Stimulated activated CD8-positive, alpha-beta memory T cell treated with anti-CD3 and anti-CD28 coated beads, Interleukin-2, amount 100 ng/mL, for 1 hour (primary cell): Measurements from ENCODE around the gene LCN15.
"Not testable (repeated sequence)": the region's sequence is repeated elsewhere in the genome, so short reads cannot be mapped to it uniquely, and the experiment has no call there.

Experiments used
- DNase-seq, 2 donors: peaks; one replicate each; pipeline ENCODE4 v3.0.0-alpha.2; 2020; ENCODE audit warnings: low read depth in 2 of 2

LCN15 gene

DNA sequence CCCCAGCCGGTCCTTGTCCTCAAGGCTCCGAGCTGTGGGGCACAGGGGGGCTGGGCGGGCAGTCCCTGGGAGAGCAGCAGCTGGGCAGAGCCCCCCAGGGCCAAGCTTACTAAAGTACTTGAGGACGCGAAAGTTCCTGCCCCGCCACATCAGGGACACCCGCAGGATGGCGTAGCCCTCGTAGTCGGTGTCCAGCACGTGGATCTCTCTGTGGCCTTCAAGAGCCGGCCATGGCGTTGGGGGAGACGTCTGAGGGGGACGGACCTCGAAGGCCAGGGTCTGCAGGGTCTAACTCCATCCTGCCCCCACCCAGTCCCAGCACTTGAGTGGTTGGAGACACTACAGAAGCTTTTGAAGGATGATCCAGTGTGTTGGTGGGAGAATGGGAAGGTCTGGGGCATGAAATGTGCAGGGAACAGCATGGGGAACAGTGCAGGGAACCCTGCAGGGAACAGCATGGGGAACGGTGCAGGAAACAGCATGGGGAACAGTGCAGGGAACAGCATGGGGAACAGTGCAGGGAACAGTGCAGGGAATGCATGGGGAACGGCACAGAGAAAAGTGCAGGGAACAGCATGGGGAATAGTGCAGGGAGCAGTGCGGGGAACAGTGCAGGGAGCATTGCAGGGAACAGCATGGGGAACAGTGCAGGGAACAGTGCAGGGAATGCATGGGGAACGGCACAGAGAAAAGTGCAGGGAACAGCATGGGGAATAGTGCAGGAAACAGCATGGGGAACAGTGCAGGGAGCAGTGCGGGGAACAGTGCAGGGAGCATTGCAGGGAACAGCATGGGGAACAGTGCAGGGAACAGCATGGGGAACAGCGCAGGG, 8.8 kb downstream of the LCN15 start:
- DNase-seq = not testable (repeated sequence)

DNA sequence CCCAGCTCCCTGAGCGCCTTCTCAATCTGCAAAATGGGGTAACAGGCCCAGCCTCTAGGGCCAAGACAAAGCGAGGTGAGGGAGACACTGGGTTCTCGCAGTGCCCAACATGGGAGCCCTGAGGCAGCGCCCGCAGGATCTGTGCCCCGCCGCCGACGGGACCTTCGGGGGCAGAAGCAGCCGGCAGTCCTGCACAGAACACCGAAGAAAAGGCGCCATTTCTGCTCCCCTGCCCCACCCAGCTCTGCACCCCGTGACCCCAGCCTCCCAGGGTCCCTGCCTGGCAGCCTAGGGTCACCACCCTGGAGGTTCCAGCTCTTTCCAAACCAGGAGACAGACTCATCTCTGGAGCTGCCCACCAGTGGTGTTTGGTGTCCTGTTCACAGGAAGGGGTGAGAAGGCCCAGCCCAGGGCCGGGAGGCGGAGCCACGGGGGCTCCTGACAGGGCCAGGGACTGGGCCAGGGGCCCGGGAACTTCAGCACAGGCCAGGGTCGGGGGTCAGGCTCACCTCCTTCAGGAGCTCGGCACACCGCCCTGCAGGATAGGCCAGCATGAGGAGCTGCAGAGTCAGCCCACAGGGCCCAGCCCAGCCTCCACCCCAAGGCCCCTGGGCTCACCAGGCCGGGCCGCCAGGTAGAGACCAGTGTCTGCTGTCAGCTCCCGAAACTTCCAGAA, 9.6 kb downstream of the LCN15 start:
- no peak for DNase-seq

DNA sequence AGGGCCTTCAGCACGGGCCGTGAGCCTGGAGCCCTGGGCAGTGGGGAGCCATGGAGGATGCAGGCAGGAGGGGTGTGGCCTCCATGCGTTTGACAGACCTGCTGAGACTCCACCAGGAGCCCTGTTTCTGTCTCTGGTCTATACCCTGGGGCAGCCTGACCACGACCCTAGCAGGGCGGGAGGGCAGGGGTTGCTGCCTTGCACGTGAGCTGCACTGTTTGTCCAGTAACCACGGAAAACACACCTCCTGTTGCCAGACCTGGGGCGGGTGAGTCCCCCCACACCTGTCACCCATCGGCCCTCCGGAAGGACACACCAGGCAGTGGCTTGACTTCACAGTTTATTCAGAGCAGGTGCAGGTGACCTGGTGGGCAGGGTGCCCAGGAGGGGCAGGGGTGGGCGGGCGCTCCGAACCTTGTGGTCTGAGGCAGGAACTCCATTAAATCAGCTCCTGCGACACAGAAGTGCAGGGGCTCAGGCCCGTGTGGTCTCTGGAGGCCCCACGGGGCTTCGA, 10.2 kb downstream of the LCN15 start:
- DNase-seq = no peak

DNA sequence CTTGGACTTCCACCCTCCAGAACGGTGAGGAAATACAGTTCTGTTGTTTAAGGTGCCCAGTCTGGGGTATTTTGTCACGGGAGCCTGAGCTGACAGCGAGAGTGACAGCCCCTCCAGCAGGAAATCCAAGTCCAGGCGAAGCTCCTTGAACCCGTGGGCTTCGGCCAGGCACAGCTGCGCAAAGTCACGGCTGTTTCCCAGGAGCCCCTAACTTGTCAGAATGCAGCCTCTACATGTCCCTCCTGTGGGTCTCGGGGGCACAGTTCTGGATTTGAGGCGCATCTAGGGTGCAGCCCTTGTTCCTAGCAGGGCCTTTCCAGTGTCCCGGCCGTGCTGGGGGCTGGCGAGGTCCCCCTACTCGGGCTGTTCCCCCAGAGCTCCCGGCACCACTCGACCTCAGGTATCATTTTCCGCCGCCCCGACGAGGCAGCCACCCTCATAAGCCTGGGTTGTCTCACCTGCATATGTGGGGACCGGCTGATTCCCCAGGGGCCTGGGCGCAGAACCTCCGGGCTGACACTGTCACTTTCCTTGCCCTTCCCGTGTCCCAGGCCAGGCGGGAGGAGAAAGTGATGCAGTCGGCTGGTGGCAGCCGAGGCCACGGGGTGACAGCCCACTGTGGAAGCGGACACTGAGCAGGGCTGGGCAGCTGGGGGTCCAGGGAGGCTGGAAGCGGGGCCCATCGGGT, 10.8 kb downstream of the LCN15 start:
- no peak for DNase-seq

DNA sequence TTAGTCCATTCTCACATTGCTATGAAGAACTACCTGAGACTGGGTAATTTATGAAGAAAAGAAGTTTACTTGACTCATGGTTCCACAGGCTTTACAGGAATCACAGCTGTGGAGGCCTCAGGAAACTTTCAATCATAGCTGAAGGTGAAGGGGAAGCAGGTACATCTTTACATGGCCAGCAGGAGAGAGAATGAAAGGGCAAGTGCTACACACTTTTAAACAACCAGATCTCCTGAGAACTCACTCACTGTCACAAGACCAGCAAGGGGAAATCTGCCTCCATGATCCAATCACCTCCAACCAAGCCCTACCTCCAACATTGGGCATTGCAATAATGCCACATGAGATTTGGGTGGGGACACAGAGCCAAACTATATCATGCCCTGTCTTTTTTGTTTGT, 12.5 kb downstream of the LCN15 start:
- no peak for DNase-seq

DNA sequence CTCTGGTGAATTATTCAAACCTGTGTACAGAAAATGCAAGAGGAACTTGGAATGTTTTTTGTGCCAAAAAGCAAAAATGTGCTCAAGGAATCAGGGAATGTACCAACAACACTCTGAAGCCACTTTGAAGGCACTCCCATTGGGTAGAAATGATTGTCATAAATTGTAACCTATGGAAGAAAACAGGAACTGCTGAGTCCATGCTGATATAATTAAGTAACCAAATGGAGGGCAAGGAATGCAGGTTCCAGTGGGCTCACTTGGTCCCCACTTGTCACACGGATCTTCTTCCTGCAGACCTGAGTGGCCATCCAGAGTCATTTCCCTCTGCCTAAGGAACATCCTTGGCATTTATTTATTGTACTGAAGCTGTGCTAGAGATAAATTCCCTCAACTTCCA, 13.1 kb downstream of the LCN15 start:
- DNase-seq = no peak

DNA sequence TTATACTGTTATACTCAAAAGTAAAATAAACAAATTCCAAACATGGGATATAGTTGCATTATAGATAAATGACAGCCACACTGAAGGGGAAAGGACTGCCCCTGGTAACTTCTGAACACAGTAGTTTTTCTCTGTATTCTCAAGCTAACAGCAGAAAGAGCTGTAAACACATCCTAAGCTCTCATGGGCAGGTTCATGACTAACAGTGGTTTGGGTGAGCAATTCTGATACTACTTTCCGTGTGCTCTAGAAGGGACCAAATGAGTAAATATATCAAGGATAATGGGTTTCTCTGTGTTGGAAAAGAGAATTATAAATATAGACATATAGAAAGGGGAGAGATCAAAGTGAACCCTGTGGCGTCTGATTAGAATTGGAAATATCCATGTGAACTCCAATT, 13.8 kb downstream of the LCN15 start:
- DNase-seq = no peak

DNA sequence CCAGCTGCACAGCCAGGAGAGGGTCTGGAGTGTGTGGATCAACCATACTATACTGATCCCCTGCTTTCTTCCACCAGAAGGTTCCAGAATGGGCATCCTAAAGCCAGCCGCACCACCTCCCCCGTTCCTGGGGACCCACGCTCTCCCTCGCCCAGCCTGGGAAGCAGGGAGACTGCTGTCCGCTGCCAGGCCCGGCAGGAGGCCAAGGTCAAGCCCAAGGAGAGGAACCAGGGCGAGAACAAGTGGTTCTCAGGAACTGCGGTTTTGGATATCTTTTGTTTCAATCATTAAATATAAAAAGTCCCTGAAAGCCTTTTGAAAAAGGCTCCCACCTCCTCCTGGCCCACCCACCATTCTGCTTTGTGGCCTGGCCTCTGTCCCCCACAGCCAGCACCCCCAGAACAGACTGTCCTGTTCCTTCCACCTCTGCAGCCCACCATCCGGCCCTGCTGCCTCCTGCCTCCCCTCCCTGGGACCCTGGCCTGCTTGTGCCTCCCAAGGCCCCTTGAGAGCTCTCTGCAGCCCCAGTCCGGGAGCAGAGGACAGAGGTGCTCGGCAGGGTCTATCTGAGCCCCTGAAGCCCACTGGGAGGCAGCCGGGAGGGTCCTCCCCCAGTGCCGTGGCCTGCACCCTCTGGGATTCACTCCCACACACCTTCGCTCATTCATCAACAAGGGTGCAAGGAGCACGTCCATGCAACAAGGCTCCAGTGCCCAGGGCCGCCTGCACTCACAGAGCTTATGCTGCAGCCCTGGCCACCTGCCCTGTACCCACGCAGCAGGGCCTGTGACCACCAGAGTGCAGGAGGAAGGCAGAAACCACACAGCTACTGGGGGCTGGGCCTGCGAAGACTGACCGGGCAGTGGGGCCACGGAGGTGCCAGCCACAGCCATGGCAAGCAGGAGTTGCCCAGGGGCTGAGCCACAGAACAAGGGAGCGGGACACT, 15.4 kb downstream of the LCN15 start:
- DNase-seq = no peak

DNA sequence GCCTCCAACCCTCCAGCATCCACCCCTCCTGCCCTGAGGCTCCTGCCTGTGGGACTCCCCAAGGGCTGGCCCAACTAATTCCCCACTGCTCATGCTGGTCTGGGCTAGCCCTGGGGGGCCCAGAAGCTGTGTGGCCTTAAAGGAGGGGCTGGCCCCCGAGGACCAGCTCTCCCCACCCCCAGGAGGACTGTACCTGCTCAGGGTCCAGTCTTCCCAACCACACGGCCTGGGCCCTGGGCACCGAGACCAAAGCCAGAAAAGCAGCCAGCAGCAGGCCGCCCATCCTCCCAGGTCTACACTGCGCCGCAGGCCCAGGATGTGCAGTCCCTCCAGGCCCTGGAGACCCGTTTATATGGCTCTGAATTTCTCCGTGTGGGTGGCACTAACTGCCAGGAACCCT, 16.1 kb downstream of the LCN15 start, which contains the start of gene LCN6:
LCN6 (minus strand) TSS at position 325 of the 400 bp plus-strand sequence; CDS start at position 283, 42 bp downstream.
- DNase-seq = no peak

DNA sequence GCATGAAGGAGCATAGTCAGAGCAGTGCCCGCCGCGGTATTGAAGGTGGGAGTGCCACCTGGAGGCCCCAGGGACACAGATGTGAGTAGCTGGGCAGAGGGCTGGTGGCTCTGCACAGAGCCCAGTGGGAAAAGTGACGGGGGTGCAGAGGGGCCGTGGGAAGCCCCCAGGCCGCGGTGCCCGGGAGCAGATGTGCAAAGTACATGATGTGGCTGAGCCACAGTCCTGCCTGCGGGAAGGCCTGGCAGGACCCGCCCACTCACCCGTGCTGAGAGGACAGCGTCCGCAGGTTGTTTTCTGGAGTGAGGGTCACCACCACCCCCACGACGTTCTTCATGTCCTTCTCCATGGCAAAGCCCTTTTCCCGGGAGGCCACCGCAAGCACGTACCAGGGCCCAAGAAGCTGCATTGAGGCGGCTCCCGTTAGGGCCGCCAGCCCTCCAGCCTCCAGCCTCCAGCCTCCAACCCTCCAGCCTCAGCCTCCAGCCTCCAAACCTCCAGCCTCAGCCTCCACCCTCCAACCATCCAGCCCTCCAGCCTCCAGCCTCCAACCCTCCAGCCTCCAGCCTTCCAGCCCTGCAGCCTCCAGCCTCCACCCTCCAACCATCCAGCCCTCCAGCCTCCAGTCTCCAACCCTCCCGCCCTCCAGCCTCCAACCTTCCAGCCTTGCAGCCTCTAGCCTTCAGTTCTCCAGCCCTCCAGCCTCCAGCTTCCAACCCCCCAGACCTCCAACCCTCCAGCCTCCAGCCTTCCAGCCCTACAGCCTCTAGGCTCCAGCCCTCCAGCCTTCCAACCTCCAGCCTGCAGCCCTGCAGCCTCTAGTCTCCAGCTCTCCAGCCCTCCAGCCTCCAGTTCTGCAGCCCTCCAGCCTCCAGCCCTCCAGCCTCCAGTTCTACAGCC, 16.9 kb downstream of the LCN15 start:
- no peak for DNase-seq

DNA sequence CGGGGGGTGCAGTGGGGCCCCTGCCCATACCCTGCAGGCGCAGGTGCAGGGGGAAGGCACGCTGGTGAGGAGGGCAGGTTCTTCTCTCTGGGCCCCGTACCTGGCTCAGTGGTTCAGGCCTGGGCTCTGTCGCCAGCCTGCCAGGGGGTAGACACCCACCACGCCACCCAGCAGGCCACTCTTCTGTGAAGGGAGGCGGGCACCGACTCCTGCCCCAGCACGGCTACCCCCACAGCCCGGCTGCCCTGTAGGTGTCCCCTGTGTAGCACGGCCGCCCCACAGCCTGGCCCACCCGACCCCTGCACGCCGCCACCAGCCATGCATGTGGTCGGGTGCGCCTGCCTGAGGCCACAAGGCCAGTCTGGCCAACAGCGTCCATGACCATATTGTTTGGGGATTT, 17.7 kb downstream of the LCN15 start:
- DNase-seq = no peak

DNA sequence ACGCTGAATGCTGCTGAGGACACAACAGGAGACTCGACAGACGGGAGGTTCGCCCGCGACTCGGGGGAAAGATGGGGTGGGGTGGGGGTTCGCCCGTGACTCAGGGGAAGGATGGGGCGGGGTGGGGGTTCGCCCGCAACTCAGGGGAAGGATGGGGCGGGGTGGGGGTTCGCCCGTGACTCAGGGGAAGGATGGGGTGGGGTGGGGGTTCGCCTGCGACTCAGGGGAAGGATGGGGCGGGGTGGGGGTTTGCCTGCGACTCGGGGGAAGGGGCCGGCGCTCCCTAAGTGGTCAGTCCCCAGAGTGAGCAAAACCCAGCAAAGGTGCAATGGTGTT, 18.2 kb downstream of the LCN15 start:
- no peak for DNase-seq

DNA sequence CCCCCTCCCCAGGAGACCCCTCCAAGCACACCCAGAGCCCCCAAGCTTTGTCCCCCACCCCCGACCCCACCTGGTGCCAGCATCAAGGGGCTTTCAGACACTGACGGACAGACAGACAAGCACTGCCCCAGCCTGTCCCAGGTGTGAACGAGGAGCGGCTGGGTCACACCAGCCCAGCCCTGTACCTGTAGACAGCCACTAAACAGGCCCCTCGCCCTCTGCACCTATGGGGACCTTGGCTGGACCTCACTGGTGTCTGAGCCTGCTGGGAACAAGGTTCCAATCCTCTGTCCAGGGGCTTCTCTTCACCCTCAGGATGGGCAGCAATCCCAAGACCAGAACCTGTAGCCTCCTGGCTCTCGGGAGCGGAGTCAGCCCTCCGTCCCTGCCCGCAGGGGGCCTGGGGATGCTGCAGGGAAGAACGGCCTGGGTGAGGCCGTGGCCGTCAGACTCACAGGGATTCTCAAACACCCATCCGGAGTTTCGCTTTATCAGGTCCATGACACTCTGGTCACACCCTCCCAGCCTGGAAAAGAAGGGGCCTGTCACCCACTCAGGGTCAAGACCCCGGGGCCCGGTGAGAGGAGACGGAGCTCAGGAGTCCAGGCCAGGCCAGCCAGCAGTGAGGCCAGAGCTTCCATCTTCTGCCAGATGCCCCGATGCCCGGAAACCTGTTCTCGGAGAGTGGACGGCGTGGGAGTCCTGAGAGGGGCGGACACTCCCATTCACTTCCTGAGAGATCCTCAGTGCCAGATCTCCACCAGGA, 18.7 kb downstream of the LCN15 start:
- DNase-seq = no peak

DNA sequence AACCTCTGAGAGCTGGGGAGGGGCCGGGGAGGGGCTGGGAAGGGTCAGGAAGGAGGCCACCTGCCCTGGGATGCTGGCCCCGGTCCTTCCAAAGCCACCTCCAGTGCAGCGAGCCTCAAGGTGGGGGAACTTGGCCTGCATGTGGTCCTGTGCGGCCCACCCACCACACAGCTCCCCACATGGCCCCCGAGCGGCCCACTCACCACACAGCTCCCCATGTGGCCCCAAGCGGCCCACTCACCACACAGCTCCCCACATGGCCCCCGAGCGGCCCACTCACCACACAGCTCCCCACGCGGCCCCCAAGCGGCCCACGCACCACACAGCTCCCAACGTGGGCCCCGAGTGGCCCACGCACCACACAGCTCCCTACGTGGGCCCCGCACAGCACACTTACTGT, 19.5 kb downstream of the LCN15 start:
- no peak for DNase-seq

DNA sequence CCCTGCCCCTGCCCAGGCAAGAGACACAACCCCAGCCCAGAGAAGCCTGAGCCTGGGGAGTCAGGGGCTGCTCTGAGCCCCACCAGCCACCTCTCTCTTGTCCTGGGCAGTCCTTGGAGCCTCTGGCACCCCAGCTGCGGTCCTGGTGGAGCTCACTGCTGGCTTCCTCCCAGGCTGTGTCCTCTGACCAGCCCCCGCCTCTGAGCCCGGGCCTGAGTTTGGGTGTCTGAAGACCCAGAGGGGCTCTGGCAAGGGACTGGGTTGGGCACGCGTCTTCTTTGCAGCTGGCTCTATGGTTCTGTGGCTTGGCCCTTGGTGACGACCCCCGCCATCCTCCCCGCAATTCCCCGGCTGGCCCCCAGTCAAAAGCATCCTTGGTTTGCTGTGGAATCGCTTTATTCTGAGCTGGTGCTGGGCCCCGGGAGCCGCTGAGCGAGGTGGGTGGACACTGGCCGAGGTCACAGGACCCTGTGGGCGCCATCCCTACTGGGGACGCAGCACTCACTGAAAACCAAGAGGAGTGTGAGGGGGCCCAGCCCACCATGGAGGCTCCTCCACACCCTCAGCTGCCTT, 20.6 kb downstream of the LCN15 start:
- no peak for DNase-seq

DNA sequence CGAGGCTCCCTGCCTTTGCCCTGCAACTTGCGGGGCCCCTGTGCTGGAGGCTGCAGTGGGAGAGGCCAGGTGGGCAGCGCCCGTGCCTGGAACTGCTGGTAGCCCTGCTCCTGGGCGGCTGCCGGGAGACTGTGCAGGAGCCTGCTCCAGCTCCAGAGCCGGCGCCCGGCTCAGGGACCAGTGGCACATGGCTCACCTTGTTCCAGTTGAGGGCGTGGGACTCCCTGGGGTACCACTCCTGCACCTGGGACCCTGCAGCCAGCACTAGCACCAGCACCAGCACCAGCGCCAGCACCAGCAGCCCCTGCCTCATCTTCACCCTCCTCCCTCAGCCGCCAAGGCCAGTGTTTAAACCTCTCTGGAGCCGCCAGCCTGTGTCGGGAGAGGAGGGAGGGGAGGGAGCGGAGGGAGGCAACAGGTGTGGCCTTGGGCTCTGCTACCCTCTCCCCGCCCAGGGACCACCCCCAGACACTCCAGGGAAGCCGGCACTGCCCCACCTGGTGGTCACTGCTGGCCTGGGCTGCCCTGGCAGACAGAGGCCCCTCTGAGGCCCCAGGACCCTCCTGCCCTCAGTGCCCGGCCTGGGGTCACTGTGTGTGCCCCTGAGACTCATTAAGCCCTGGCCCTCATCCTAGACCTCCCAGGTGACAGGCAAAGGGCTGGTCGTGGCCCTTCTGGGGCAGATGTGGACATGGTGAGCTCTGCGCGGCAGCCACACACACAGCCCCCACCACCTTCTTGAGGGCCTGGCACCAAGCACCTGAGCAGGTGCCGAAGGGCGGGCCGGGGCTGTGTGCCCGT, 21.5 kb downstream of the LCN15 start, which contains the start of gene LCN10:
LCN10 (minus strand) TSS at position 350 of the 801 bp plus-strand sequence; CDS start at position 313, 37 bp downstream.
- no peak for DNase-seq

DNA sequence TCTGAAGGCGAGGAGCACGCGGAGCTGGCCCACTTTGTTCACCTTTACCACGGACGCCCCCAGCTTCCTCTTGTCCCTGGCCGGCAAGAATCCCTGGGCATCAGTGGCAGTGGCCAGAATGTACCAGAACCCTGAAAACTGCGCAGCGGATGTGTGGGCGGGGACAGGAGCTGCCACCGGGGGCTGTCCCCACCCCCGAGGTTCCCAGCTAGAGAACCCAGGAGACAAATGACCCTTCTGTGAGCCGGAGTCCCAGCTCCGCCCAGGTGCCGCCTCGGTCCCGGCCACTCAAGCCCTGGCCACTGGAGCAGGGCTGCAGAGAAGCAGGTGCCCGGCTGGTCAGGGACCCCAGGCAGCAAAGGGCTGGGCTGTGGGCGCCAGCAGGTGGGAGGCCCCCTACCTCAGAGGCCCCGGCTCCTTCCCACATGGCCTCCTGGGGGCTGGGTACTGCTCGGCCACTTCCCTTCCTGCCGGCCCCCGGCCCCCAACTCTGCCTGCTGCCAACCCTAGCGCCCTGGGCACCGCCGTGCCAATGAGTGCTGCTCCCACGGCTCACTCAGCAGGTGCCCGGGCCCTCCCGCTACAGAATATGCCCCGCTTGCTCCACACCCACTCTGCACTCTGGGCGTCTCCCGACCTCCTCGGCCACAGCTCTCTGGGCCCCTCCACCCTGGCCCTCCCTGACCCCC, 22.3 kb downstream of the LCN15 start:
- no peak for DNase-seq
